HEK293T (cell line): ENCODE data around the gene TXLNB.

Experiments
- BHLHE40 ChIP-seq: fragments of 450-650 bp; IDR thresholded peaks from 2 replicates; pipeline ENCODE4 v1.6.1; 2016; ENCODE audit warnings: mild to moderate bottlenecking, moderate library complexity, borderline replicate concordance
- ELF4 ChIP-seq: fragments of 450-650 bp; IDR thresholded peaks from 2 replicates; pipeline ENCODE4 v1.6.1; 2017; ENCODE audit warnings: antibody characterized with exemption
- FOXK2 ChIP-seq: fragments of 450-650 bp; IDR thresholded peaks from 2 replicates; pipeline ENCODE4 v1.6.1; 2016; ENCODE audit warnings: mild to moderate bottlenecking
- L3MBTL2 ChIP-seq: fragments of 450-650 bp; conservative IDR thresholded peaks from 2 replicates; pipeline ENCODE4 v1.6.1; 2016; ENCODE audit warnings: mild to moderate bottlenecking
- NFRKB ChIP-seq: fragments of 450-650 bp; IDR thresholded peaks from 2 replicates; pipeline ENCODE4 v1.6.1; 2016; ENCODE audit warnings: mild to moderate bottlenecking, moderate library complexity
- SP1 ChIP-seq: fragments of 450-650 bp; IDR thresholded peaks from 2 replicates; pipeline ENCODE4 v1.6.1; 2017

DNA sequence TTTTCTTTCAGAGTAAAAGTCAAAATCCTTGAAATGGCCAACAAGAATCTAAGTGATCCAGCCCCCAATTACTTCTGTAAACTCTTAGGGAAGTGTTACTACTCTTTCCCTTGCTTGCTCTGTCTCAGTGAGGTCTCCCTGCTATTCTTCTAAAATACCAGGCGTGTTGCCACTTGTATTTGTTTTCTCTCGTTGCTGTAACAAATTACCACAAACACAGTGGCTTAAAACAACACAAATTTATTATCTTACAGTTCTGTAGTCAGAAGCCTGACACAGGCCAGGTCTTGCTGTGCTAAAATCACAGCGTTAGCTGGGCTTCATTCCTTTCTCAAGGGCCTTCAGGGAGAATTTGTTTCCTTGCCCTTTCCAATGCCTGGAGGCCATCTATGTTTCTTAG lies 97.1 kb downstream of the TXLNB start:
- no peak for TF ChIP-seq FOXK2
- TF ChIP-seq NFRKB, result no peak
- no peak for TF ChIP-seq L3MBTL2
- TF ChIP-seq BHLHE40, result no peak
- TF ChIP-seq SP1, result no peak
- TF ChIP-seq ELF4, result no peak
